Fibroblast of the conjunctiva (primary cell): ENCODE results near the gene NGEF.
"Not testable (repeated sequence)": the region's sequence is repeated elsewhere in the genome, so short reads cannot be mapped to it uniquely, and the experiment has no call there.

Experiments used
- DNase-seq: peaks from one replicate; pipeline ENCODE4 v3.0.0-alpha.2; 2010; ENCODE audit warnings: low read depth

Gene NGEF

GRCh38 chr2:233013027-233013461 lies at the start of gene NGEF:
TSS of gene NGEF (minus strand) at chr2:233013256. CDS start at chr2:232974890, 38,366 bp downstream.
- DNase-seq, result no peak

- no peak for DNase-seq
These were observed 49.4 kb upstream of the NGEF start for GRCh38 chr2:233062451-233062850.

GRCh38 chr2:233061591-233062450 lies 48.8 kb upstream of the NGEF start:
- no peak for DNase-seq

- no peak for DNase-seq
These were observed 48.0 kb upstream of the NGEF start for GRCh38 chr2:233060980-233061590.

- DNase-seq, result no peak
These were observed 47.5 kb upstream of the NGEF start for GRCh38 chr2:233060501-233060979.

GRCh38 chr2:233059797-233060500 lies 46.9 kb upstream of the NGEF start, which contains the start of gene INPP5D:
TSS of gene INPP5D (plus strand) at chr2:233060342. CDS start at chr2:233060479, 137 bp downstream.
- DNase-seq, result no peak

GRCh38 chr2:233059547-233059796 lies 46.4 kb upstream of the NGEF start:
- DNase-seq, result no peak

- DNase-seq, result no peak
These were observed 45.9 kb upstream of the NGEF start for GRCh38 chr2:233058717-233059546.

GRCh38 chr2:233056961-233057605 lies 44.0 kb upstream of the NGEF start:
- DNase-seq, result no peak

- DNase-seq, result no peak
These were observed 42.3 kb upstream of the NGEF start for GRCh38 chr2:233055362-233055761.

GRCh38 chr2:233053928-233054784 lies 41.1 kb upstream of the NGEF start:
- no peak for DNase-seq

- not testable (repeated sequence) for DNase-seq
These were observed 39.5 kb upstream of the NGEF start for GRCh38 chr2:233052517-233052916.

GRCh38 chr2:233051241-233052149 lies 38.4 kb upstream of the NGEF start:
- DNase-seq, result peak; percentile 47

GRCh38 chr2:233049194-233049761 lies 36.2 kb upstream of the NGEF start:
- DNase-seq, result no peak

GRCh38 chr2:233048569-233049193 lies 35.6 kb upstream of the NGEF start:
- DNase-seq, result no peak

- DNase-seq, result no peak
These were observed 34.6 kb upstream of the NGEF start for GRCh38 chr2:233047667-233048066.

- no peak for DNase-seq
These were observed 34.1 kb upstream of the NGEF start for GRCh38 chr2:233047206-233047605.

- no peak for DNase-seq
These were observed 32.0 kb upstream of the NGEF start for GRCh38 chr2:233044974-233045605.
